Measurements from ENCODE around the gene MLLT3.

DNA sequence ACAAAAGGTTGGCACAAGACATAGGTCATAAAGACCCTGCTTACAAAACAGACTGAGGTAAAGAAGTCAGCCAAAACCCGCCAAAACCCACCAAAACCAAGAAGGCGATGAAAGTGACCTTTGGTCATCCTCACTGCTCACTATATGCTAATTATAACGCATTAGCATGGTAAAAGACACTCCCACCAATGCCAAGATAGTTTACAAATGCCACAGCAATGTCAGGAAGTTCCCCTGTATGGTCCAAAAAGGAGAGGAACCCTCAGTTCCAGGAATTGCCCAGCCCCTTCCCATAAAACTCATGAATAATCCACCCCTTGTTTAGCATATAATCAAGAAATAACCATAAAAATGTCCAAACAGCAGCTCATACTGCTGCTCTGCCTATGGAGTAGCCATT lies 27.7 kb downstream of the MLLT3 start:
- TF ChIP-seq, protein P1, sequence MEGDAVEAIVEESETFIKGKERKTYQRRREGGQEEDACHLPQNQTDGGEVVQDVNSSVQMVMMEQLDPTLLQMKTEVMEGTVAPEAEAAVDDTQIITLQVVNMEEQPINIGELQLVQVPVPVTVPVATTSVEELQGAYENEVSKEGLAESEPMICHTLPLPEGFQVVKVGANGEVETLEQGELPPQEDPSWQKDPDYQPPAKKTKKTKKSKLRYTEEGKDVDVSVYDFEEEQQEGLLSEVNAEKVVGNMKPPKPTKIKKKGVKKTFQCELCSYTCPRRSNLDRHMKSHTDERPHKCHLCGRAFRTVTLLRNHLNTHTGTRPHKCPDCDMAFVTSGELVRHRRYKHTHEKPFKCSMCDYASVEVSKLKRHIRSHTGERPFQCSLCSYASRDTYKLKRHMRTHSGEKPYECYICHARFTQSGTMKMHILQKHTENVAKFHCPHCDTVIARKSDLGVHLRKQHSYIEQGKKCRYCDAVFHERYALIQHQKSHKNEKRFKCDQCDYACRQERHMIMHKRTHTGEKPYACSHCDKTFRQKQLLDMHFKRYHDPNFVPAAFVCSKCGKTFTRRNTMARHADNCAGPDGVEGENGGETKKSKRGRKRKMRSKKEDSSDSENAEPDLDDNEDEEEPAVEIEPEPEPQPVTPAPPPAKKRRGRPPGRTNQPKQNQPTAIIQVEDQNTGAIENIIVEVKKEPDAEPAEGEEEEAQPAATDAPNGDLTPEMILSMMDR (IDR thresholded peaks at IDR 0.05 in 4 of 5, conservative IDR thresholded peaks at IDR 0.05 in 1 of 5) = no peak
- no peak for TF ChIP-seq POLR2A (IDR thresholded peaks at IDR 0.05)
